C1 segment of cervical spinal cord (tissue), 14 donors: ENCODE results near the gene ORMDL3.

Experiments
- DNase-seq, 14 donors: peaks; one replicate each; lab custom pipeline; 2025; lab: John Stamatoyannopoulos, UW

Gene ORMDL3, protein sequence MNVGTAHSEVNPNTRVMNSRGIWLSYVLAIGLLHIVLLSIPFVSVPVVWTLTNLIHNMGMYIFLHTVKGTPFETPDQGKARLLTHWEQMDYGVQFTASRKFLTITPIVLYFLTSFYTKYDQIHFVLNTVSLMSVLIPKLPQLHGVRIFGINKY

DNA sequence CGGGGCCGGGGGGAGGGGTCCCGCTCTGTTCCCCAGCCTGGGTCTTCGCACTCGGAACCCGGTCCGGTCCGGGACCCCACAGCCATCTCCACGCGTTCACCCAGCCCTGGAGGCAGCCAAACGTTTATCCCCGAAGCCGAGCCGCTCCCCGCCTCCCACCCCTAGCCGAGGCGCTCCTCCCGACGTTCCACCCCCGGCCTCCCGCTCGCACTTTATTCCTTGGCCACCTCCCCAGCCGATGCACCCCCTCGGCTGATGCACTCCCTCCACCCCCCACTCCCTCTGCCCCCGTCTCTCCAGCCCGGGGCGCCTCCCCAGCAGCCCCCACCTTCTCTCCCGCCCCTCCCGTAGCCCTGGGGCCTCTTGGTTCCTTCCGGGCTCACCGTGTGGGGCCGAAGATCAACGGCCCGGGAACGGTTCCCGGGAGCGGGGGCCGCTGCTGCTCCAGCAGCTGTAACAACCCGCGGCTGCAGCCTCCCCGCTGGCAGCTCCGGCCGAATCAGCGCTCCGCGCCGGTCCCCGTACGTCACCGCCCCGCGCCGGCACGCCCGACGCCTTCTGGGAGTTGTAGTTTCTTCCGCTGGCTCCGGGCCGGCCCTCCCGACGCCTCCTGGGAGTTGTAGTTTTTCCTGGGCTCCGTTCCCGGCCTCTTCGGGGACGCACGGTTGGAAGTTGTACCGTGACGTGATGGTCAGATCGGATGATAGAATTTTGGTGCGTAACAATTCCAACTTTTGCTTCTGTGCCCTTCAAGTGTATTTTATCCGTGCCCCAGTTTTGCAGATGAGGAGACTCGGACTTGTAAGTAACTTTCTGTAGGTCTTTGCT is at the start of gene ORMDL3, which contains the start of gene LRRC3C:
Gene ORMDL3, minus strand, starts transcription at position 501 of the 828 bp plus-strand sequence. CDS start 3,398 bp downstream, outside the sequence.
Gene LRRC3C, plus strand, starts transcription at position 632 of the 828 bp plus-strand sequence. CDS start 13,792 bp downstream, outside the sequence.
- peak; percentile 50 to 97 (median 92) for DNase-seq

DNA sequence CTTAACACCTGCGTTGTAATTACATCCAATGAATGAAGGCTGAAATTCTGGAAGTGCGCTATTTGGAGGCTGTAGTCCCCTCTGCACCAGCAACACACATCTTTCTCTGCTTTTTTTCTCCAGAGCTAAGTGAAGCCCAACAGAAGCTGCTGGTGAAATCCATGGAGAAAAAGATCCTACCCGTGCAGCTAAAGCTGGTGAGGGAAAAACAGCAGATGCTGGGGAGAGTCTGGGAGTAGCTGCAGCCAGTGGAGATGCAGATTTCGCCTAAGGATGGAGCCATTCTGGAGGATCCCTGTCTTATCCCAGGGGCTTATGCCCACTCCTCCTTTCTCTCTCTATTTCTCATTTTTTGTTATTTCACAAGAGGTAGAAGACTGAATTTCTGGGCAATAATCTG is 48.4 kb upstream of the ORMDL3 start:
- no peak for DNase-seq

DNA sequence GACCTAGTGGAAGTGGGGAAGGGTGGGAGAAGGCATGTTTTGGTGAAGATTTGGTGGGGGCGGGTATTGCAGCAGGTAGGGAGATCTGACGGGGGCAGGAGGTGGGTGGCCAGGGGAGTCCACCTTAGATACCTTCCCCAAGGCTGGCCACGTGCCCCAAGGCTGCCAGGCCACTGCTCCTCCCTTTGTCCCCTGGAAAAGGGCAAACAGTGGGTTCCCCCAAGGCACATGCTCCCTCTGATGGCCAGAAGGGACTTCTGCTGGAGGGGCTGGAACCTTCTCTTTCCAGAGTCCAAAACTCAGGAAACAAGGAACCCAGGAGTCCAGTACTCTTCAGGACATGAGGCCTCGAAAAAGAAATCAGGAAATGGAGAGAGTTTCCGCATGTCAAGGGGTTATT is 47.0 kb upstream of the ORMDL3 start:
- DNase-seq = no peak

DNA sequence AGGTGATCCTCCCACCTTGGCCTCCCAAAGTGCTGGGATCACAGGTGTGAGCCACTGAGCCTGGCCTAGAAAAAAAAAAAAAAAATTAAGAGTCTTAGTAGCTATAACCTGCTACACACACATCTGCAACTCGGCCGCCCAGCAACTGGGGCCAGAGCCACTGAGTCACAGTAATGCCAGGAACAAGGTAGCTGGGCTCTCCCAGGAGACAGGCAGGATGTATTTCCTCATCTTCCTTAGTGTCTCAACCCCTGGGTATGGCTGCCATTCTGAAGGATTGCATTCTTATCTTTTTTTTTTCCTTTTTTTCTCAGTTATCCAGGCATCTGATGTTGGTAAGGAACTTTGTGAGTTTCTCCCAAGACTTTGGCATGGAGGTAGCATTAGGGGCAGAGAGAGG is 46.1 kb upstream of the ORMDL3 start:
- no peak for DNase-seq

DNA sequence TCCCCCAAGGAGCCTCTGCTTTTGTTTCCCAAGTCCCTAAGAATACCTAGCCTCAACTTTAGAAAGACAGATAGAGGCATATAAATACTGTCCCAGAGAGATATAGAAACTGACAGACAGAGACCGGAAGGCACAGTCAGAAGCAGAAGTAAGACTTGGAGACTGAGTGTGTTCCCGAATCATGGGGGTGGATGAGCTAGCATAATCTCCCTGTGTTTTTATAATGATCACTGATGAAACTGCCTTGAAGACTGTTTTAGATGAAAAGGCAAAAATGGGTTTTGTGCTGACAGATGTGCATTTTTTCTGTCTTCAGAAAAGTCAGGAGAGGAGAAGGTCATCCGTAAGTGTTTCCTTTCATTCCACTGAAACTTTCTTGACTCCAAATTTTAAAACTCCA is 44.9 kb upstream of the ORMDL3 start:
- DNase-seq = no peak

GRCh38 chr17:39971076-39971603 is 43.7 kb upstream of the ORMDL3 start:
- DNase-seq = no peak

- no peak for DNase-seq
Observed at GRCh38 chr17:39970157-39970692, 42.8 kb upstream of the ORMDL3 start.

GRCh38 chr17:39969375-39969774 is 42.0 kb upstream of the ORMDL3 start:
- no peak for DNase-seq

DNA sequence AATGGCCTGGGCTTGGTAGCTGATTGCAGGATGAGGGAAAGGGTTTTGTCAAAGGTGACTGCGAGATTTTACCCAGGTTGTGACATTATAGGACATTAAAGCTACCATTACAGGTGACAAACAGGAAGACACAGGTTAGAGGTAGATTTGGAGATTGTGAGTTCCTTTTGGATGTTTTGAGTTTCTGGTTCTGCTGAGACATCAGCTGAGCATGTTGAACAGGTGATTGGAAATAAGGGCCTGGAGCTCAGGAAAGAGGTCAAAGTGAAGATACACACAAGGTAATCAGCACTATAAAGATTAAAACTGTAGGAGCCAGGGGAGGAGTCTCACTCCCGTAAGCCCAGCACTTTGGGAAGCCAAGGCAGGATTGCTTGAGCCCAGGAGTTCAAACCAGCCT is 41.4 kb upstream of the ORMDL3 start:
- DNase-seq = no peak

- no peak for DNase-seq
Observed at GRCh38 chr17:39966771-39967170, 39.4 kb upstream of the ORMDL3 start.

GRCh38 chr17:39965017-39965699 is 37.8 kb upstream of the ORMDL3 start:
- no peak for DNase-seq

GRCh38 chr17:39963829-39964228 is 36.4 kb upstream of the ORMDL3 start:
- no peak for DNase-seq

- no peak for DNase-seq
Observed at GRCh38 chr17:39962642-39963220, 35.3 kb upstream of the ORMDL3 start, which contains the start of gene GSDMA. Gene GSDMA, plus strand, starts transcription at chr17:39963004. Its CDS starts 2,684 bp downstream, at chr17:39965688.

DNA sequence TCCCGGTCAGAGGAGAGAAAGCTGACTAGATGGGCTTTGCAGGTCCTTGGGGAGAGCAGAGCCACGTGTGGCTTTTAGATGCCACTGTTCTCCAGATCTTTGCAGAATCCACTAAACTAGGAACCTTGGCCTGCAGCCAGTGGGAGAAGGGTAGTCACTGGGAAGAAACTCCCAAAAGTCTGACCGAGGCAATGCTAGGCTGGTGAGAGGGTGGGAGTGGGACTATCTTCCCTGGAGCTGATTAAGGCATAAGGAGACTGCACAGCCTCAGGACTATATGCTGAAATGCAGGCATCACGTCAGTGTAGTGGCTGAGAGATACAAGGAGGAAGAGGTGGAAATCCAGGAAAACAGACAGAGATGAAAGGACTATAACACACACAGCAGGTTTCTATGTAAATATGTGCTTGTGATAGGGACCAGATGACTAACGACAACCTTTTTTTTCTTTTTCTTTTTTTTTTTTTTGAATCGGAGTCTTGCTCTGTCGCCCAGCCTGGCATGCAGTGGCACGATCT is 33.2 kb upstream of the ORMDL3 start:
- no peak for DNase-seq

DNA sequence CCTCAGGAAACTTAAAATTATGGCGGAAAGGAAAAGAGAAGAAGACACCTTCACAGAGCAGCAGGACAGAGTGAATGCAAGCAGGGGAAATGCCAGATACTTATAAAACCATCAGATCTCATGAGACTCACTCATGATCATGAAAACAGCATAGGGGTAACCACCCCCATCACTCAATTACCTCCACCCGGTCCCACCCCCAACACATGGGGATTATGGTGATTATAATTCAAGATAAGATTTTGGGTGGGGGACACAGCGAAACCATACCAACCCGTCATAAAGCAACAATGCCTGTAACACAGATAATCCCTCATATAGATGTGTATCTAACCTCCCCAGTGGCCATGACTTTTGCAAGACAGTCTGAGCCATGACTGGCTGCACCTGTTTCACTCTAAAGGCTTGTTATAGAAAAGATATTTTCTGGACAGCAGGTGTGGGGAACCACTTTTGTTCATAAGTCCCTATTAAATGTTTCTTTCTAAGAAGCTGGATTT is 28.4 kb upstream of the ORMDL3 start:
- no peak for DNase-seq

DNA sequence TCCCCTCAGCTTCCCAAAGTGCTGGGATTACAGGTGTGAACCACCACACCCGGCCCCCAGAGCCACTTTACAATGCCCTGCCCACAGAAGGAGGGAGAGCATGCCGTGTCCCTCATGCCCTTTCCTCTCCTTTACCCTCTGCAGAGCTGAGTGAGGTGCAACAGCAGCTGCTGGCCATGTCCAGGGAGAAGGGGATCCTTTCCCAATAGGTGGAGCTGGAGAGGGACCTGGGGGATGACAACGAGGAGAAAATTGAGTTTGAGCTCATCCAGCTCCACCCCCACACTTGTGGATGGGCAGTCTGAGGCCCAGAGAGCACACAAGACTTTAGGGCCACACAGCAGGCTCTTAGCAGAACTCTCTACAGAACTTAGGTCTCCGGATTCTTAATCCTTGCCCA is 27.5 kb upstream of the ORMDL3 start:
- DNase-seq = no peak

DNA sequence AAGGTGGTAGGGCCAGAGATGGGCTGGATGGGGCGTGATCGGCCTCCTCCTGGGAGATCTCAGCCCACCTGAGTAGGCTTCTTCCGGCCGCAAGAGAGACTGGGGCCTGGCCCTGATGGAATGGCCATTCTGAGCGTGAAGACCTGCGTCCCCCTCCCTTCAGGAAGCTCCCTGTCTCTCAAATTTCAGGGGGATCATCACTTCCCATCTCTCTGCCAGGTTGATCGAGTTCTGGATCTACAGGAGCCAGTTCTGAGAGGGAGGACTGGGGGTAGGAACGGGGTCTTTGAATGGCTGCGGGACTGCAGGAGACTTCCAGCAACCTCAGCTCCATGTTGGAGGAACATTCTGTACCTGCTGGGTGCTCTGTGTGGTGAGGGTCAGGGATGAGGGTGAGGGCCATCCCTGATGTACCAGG is 26.1 kb upstream of the ORMDL3 start:
- DNase-seq = peak in 1 of 14 donors; percentile 46

GRCh38 chr17:39952680-39953470 is 25.5 kb upstream of the ORMDL3 start:
- peak; percentile 58 to 99 (median 94) for DNase-seq

DNA sequence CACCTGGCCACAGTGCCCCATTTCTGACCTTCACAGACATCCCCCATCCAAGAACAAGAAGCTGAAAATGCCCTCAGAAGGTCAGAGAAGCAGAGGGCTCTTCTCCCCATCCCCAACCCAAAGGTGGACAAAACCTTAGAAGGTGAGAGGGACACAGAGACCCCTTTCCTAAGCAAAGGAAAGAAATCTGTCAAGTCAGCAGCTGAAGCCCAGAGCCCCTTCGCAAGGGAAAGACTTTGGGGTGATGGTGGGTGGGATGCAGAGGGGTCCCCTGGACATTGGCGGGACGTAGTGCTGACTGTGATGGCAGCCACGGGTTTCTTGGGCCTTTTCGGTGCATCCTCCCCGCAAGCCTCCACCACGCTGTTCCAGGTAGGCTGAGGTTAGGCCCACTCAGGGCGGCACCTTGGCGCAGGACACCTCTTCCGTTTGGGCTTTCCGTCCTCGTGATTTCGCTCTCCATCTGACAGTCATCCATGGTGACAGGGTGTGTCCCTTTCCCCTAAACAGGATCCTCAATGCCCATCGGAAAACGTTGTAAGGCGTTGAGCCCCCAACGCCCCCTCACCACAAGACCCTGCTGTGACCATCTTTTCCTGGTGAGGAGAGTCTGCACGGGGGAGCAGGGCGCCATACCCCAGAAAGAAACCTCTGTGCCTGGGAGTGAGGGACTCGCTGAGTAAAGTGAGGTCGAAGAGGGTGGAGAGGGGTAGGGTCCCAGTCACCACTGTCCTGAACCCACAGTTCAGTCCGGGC is 24.7 kb upstream of the ORMDL3 start:
- no peak for DNase-seq
